Activated gamma-delta T cell (primary cell): ENCODE measurements around the gene TEX38.
"Not testable (repeated sequence)": the region's sequence is repeated elsewhere in the genome, so short reads cannot be mapped to it uniquely, and the experiment has no call there.

ENCODE experiments used
- DNase-seq: peaks from one replicate; lab custom pipeline; 2025; lab: John Stamatoyannopoulos, UW
- total RNA-seq, 2 donors: gene quantifications; one replicate each; lab custom pipeline; 2026; lab: John Stamatoyannopoulos, UW

The TEX38 gene
- 0 to 0.39 reads per million in 2 donors for total RNA-seq

DNA sequence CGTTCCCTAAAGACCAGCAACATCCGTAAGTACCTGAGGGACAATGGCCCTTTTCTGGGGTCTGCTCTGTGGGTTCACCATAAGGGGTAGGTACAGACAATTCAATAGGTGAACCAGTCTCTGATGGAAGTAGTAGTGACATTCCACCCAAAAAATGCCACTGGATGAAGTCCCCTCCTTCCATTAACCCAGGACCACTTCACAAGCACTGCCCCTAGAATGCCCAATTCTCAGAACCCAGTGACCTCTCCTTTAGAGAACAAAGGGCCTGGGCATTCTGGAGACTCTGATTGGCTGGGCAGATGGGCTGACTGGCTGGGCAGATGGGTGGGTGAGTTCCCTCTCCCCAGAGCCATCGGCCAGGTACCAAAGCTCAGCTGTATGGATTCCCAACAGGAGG, at the start of gene TEX38:
TSS of gene TEX38 (plus strand) at position 301 of the 400 bp plus-strand sequence. CDS start at position 382, 81 bp downstream.
- no peak for DNase-seq

GRCh38 chr1:46621930-46622329, 49.7 kb upstream of the TEX38 start:
- DNase-seq = no peak

DNA sequence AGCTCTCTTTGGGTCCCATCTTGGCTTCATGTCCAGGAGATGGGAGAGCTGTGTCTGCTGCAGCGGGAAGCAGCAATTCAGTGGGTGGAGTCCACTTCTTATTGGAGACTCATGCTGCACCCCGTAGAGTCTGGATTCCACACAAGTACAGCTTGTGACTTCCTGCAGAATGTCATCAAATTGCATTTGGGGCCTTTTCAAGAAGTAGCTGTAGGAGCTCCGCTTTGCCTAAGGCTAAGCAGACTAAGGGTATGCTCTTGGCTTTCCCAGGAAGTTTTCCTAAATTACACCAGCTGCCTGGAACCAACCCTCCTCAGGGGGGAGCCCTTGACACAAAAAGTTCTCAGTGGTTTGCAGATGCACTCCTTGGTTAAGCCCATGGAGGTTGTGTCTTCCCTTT, 49.3 kb upstream of the TEX38 start:
- no peak for DNase-seq

GRCh38 chr1:46623743-46624644, 47.7 kb upstream of the TEX38 start:
- no peak for DNase-seq

GRCh38 chr1:46630719-46631118, 40.9 kb upstream of the TEX38 start:
- DNase-seq = no peak

DNA sequence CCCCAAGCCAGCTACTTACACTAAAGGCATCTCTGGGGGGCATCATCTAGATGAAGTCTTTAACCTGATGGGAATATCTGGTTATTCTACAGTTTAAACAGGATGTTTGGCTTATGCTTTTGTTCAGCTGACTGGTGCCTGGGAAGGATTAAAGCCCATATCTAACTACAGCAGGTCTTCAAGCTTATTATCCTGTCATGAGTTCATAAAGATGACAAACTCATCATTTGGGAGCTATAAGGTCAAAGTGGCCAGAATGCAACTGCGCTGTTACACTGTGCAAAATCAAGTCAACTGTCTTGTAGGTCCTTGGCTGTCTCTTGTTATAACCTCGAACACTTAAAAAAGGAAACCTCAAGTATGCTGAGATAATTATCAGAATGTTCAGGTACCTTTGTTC, 36.4 kb upstream of the TEX38 start:
- DNase-seq = no peak

DNA sequence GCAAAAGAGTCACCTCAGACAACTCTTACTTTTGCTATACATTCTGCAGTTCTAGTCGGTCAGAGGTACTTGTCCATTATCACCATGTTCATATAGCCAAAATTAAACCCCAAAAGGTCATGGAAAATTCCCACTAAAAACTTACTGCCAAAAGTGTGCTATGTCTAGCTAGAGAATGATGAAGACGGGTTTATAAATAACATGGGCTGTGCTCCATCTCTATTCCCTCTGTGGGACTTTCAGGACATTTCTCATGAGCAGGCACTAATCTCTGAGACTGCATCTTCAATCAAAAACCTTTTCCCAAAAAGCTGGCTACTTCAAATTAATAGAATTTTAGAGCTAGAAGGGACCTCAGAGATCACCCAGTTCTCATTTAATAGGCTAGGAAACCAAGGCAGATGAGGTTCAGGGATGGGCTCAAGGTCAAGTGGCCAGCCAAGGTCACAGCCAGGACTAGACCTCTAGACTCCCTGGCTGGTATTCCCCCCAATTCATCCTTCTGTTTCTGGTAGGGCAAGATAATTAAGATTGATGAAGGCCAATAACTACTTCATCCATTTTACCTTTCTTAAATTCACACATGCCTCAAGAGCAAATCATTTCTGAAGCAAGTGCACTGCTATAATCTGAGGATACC, 34.1 kb upstream of the TEX38 start:
- DNase-seq = no peak

DNA sequence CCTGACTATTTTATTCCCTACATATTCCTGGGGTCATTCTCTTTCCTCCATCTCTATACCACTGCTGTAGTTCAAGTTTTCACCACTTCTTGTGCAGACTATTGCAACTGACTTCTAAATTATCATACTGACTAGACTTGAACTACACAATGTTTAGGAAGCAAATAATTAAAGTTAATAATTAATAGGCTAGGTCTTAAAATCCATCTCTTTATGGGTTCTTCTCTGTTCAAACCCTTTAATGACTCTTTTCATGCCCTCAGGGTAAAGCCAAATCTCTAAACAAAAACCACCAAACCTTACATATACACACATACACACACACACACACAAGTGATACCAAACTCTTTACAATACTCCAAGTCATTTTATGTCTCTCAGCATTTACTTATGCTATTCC, 32.7 kb upstream of the TEX38 start:
- no peak for DNase-seq

DNA sequence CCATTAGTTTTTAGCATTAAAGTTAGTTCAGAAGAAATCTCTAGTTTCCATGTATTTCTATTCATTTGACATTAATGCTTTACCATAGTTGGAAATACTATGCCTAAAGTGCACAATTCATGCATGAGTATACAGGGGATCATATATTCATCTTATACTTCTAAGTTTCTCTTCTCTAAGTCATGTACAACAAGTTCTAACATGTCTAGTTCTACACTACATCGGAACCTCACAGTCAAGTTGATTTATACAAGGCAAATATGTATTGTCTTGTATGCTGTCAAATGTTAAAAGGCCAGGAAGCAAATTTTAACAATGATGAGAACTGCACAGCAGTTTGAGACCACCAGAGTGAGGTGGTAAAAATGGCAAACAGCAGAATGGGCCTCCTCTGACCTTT, 32.1 kb upstream of the TEX38 start:
- DNase-seq = no peak

DNA sequence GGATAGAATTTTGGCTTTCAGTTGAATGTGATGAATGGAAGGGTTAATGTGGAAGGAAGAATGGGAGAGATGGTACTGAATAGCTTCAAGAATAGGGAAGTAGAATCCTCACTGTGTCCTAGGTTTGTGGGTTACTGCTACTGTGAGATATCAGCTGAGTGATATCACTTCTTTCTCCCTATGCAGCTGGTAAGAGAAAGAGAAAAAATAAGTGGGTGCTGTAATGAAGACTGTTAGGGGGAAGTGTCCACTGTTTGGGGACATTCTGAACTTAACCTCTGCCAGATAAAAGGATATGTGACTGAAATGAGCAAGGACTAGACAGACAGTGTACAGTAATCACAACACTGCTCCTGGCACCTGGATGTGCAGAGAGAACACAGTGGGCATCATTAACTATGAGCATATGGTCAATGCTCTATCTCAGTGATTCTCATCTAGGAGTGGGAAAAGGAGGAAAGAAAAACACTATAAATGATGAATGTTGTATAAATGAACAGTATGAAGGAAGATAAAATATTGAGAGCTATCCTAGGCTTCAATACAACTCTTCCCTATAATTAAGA, 29.5 kb upstream of the TEX38 start:
- DNase-seq = no peak

DNA sequence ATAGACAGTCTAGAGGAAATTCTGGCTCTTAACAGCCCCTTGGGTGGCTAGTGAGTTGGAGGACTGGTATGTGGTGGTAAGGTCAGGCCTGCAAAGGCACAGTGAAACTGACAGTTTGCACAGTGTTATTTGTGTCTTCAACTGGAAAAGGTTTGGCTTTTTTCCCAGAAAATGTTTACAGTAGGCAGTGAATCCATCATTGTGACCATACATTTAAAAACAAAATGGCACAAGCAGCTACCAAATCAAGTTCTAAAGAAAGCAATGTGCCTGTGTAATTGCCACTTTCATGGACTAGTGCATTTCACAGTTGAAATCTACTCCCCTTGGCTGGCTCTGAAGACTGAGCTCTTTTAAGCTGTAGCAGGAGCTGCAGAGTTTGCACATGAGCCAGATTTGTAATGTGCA, 28.3 kb upstream of the TEX38 start:
- DNase-seq = no peak

DNA sequence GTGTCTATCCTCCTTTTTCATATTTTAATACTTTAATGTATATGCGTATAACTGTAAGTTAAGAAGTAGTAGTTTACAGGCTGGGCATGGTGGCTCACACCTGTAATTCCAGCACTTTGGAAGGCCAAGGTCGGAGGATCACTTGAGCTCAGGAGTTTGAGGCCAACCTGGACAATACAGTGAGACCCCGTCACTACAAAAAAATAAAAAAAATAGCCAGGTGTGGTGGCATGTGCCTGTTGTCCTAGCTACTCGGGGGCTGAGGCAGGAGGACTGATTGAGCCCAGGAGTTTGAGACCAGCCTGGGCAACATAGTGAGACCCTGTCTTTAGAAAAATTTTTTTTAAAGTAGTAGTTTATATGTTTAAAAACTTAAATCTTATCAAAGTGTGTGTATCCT, 25.8 kb upstream of the TEX38 start:
- DNase-seq = no peak

DNA sequence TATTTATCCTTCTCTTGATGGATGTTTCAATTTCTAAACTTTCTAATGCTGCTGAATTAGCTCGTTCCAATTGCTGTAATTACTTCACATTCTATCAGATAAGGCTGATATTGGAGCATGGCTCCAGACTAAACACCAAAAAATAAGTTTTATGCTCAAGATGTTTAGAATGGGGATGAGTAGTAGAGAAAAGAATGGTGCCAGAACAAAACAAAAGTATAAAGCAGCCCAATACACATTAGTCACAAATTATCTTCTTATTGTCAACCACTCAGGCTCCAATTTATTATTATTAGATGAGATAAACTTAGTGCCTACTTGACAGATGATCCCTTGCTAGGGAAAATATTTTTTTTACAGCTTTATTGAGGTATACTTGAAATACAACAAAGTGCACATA, 25.3 kb upstream of the TEX38 start:
- no peak for DNase-seq

DNA sequence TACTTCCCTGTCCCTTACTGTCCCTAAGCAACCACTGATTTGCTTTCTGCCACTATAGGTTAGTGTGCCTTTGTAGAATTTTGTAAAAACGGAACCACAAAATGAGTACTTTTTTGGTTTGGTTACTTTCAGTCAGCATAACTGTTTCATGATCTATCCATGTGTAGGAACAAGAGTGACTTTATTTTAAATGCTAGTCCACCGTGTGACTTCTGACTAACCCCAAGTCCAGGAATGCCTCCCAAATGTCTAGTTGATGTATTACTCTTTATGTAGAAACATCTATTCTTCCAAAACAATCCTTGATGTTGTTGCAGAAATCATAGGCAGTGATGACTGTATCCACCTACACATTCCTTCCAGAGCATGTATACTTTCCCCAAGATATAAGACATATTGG, 24.8 kb upstream of the TEX38 start:
- DNase-seq = no peak

GRCh38 chr1:46647611-46648010, 24.0 kb upstream of the TEX38 start:
- DNase-seq = no peak

GRCh38 chr1:46649764-46650163, 21.9 kb upstream of the TEX38 start:
- DNase-seq = no peak

DNA sequence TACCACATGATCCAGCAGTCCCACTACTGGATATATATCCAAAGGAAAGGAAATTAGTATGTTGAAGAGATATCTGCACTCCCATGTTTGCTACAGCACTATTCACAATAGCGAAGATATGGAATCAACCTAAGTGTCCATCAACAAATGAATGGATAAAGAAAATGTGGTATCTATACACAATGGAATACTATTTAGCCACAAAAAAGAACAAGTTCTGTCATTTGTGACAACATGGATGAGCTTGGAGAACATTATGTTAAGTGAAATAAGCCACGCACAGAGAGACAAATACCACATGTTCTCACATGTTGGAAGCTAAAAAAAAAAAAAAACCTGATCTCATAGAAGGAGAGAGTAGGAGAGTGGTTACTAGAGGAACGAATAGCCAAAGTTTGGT, 21.2 kb upstream of the TEX38 start:
- DNase-seq = no peak

DNA sequence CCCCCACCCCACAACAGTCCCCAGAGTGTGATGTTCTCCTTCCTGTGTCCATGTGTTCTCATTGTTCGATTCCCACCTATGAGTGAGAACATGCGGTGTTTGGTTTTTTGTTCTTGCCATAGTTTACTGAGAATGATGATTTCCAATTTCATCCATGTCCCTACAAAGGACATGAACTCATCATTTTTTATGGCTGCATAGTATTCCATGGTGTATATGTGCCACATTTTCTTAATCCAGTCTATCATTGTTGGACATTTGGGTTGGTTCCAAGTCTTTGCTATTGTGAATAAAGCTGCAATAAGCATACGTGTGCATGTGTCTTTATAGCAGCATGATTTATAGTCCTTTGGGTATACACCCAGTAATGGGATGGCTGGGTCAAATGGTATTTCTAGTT, 20.5 kb upstream of the TEX38 start:
- not testable (repeated sequence) for DNase-seq

GRCh38 chr1:46652321-46653100, 19.1 kb upstream of the TEX38 start:
- DNase-seq = no peak

DNA sequence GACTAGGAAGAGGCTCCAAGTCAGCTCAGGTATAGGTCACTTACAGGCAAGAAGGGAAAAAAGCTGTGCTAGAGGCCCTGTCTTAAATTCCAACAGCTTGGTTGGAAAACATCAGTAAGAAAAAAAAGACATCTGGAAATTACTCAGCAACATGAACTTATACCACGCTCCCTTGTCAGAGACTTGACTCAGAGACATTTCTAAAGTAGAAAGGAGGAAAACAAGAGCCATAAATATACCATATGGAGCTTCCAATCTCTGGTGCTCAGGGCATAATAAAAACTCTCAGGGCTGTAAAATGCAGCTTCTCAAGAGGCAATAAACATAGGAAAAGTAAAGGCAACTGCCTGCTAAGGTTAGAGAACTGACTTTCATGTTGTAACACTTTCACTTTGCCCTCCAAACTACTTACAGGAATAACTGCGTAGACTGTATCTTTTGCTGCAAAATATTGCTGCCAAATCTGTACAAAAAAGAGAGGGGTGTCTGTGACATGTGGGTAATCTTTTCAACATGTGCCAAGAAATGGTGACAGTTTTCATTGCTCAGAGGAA, 18.2 kb upstream of the TEX38 start:
- no peak for DNase-seq

DNA sequence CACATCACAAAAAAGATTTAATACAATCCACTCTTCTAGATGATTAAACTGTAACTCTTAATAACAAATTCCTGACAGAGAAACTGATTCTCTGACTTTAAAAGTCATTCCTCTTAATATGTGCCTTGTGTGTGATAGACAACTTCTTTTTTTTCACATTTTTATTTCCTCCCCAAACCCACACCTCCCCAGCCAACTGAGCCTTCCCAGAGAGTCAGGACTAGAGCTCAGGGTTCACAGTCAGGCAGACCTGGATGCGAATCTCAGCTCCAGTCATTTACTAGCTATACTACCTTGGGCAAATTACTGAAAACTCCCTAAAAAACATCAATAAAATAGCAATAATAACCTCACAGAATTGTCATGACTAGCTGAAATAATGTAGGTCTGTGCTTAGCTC, 17.6 kb upstream of the TEX38 start:
- DNase-seq = no peak

- not testable (repeated sequence) for DNase-seq
Observed at GRCh38 chr1:46654698-46655097, 17.0 kb upstream of the TEX38 start.
